DND-41 (cell line): Measurements from ENCODE around the gene RPRD2.

ENCODE experiments used
- ATAC-seq: fragments of 200-7000 bp; cut with Tn5 transposase; 3 replicates; pipeline ENCODE4 v1.9.1; 2021; ENCODE audit warnings: low read depth; ENCODE audit not compliant: insufficient read depth
- DNase-seq: peaks from one replicate; pipeline ENCODE4 v3.0.0-alpha.2; 2020
- H2AFZ ChIP-seq: 2 replicates; pipeline ENCODE4 v1.6.0; 2012; ENCODE audit warnings: low read depth, low read length
- H3K27ac ChIP-seq: 2 replicates; pipeline ENCODE4 v1.5.1; 2012; ENCODE audit warnings: low read length, inconsistent platforms
- H3K27me3 ChIP-seq: fragments of 200-600 bp; sonication (generic); 2 replicates; pipeline ENCODE4 v1.6.0; 2012; ENCODE audit warnings: low read length, mild to moderate bottlenecking, inconsistent platforms; ENCODE audit not compliant: insufficient read depth, poor library complexity
- H3K36me3 ChIP-seq: 2 replicates; pipeline ENCODE4 v1.5.1; 2012; ENCODE audit warnings: low read length, inconsistent platforms; ENCODE audit not compliant: insufficient read depth
- H3K4me1 ChIP-seq: 2 replicates; pipeline ENCODE4 v1.5.1; 2012; ENCODE audit warnings: mild to moderate bottlenecking, low read length; ENCODE audit not compliant: insufficient read depth
- H3K4me2 ChIP-seq: 2 replicates; pipeline ENCODE4 v1.6.0; 2012; ENCODE audit warnings: mild to moderate bottlenecking, moderate library complexity, low read length, inconsistent platforms; ENCODE audit not compliant: insufficient read depth
- H3K4me3 ChIP-seq, 2 experiments: fragments of 200-600 bp in 1 of 2; shearing (Covaris generic) in 1 of 2; 2 replicates each; pipeline ENCODE4 v1.5.1; 2012 to 2016; ENCODE audit warnings: inconsistent platforms in 2 of 2, low read length in 2 of 2, mild to moderate bottlenecking in 2 of 2, low read depth in 1 of 2, moderate library complexity in 1 of 2
- H3K79me2 ChIP-seq: 2 replicates; pipeline ENCODE4 v1.6.0; 2012; ENCODE audit warnings: low read length, inconsistent platforms; ENCODE audit not compliant: insufficient read depth
- H3K9ac ChIP-seq: 2 replicates; pipeline ENCODE4 v1.6.0; 2012; ENCODE audit warnings: low read depth, mild to moderate bottlenecking, inconsistent platforms, low read length, moderate library complexity
- H3K9me3 ChIP-seq: 2 replicates; pipeline ENCODE4 v1.5.1; 2012; ENCODE audit warnings: low read length, moderate library complexity, mild to moderate bottlenecking, inconsistent platforms; ENCODE audit not compliant: insufficient read depth, severe bottlenecking
- H4K20me1 ChIP-seq: 2 replicates; pipeline ENCODE4 v1.6.0; 2012; ENCODE audit warnings: low read length; ENCODE audit not compliant: insufficient read depth
- CTCF ChIP-seq: IDR thresholded peaks from 2 replicates; pipeline ENCODE4 v1.5.1; 2012; ENCODE audit warnings: borderline replicate concordance, low read length, moderate library complexity, mild to moderate bottlenecking; ENCODE audit not compliant: poor library complexity, severe bottlenecking; ENCODE audit errors: extremely low read depth
- EZH2 ChIP-seq: IDR thresholded peaks from 3 replicates; pipeline ENCODE4 v1.6.1; 2012; ENCODE audit warnings: borderline replicate concordance, low read depth, mild to moderate bottlenecking, moderate library complexity, low read length, inconsistent platforms; ENCODE audit not compliant: severe bottlenecking

RPRD2 gene

GRCh38 chr1:150514913-150515327, 151.0 kb downstream of the RPRD2 start:
- Histone ChIP-seq H3K27me3 (no peaks in the 10 kb centered on the region), H3K27ac (peak overlapping the region; percentile 2; the same call in 1 of the 2 replicates), H2AFZ (peak overlapping the region; percentile 99), H3K4me3 (peak overlapping the region in 1 of 2 experiments; percentile 94; a peak in 2 of 4 replicates), H4K20me1 (no peaks in the 10 kb centered on the region), H3K4me2 (peak overlapping the region; percentile 94), H3K79me2 (no peaks in the 10 kb centered on the region), H3K36me3 (no peaks in the 10 kb centered on the region), H3K9me3 (no peaks in the 10 kb centered on the region), H3K9ac (peak overlapping the region; percentile 72), H3K4me1 (peaks cover 16% of the 10 kb centered on the region)
- DNase-seq, result no peak
- ATAC-seq, result no peak
- TF ChIP-seq EZH2, result no peak
- no peak for TF ChIP-seq CTCF

GRCh38 chr1:150515328-150516049, 151.5 kb downstream of the RPRD2 start, which contains the start of gene FALEC:
TSS of gene FALEC (plus strand) at chr1:150515752.
- ATAC-seq, result peak; percentile 99
- H4K20me1 ChIP-seq, result no peaks in the 10 kb centered on the region
- H2AFZ ChIP-seq, result peak within 1 kb of the TSS; percentile 99
- no peaks in the 10 kb centered on the region for H3K27me3 ChIP-seq
- no peak for TF ChIP-seq CTCF
- TF ChIP-seq EZH2, result no peak
- peak within 1 kb of the TSS; percentile 67 for H3K27ac ChIP-seq
- H3K4me1 ChIP-seq, result peaks cover 16% of the 10 kb centered on the region
- peak within 1 kb of the TSS; percentile 72 for H3K9ac ChIP-seq
- no peaks in the 10 kb centered on the region for H3K79me2 ChIP-seq
- peak within 1 kb of the TSS; percentile 94 for H3K4me2 ChIP-seq
- peak; percentile 91 for DNase-seq
- no peaks in the 10 kb centered on the region for H3K36me3 ChIP-seq
- H3K4me3 ChIP-seq, result peak within 1 kb of the TSS; percentile 38 to 94; a peak in 3 of 4 replicates
- H3K9me3 ChIP-seq, result no peaks in the 10 kb centered on the region

GRCh38 chr1:150516050-150516591, 152.2 kb downstream of the RPRD2 start:
- Histone ChIP-seq H3K9ac (peak overlapping the region; percentile 72), H3K79me2 (no peaks in the 10 kb centered on the region), H3K4me3 (peak overlapping the region; percentile 38 to 94; a peak in 3 of 4 replicates), H4K20me1 (no peaks in the 10 kb centered on the region), H3K27ac (peak overlapping the region; percentile 39; the same call in 1 of the 2 replicates), H3K27me3 (no peaks in the 10 kb centered on the region), H3K4me2 (peak overlapping the region; percentile 94), H2AFZ (peak overlapping the region; percentile 99), H3K4me1 (peaks cover 16% of the 10 kb centered on the region), H3K9me3 (no peaks in the 10 kb centered on the region), H3K36me3 (no peaks in the 10 kb centered on the region)
- TF ChIP-seq EZH2, result no peak
- TF ChIP-seq CTCF, result no peak
- ATAC-seq (peak; percentile 25), DNase-seq (peak; percentile 40)
